Stimulated activated CD4-positive, alpha-beta T cell treated with anti-CD3 and anti-CD28 coated beads, TNF-alpha, amount 100 ng/mL, for 1 hour (primary cell): Measurements from ENCODE around the gene ZNF484.

Experiments
- DNase-seq, 3 donors: peaks; one replicate each; pipeline ENCODE4 v3.0.0-alpha.2; 2020; ENCODE audit warnings: low read depth in 3 of 3, low spot score in 1 of 3

The ZNF484 gene

DNA sequence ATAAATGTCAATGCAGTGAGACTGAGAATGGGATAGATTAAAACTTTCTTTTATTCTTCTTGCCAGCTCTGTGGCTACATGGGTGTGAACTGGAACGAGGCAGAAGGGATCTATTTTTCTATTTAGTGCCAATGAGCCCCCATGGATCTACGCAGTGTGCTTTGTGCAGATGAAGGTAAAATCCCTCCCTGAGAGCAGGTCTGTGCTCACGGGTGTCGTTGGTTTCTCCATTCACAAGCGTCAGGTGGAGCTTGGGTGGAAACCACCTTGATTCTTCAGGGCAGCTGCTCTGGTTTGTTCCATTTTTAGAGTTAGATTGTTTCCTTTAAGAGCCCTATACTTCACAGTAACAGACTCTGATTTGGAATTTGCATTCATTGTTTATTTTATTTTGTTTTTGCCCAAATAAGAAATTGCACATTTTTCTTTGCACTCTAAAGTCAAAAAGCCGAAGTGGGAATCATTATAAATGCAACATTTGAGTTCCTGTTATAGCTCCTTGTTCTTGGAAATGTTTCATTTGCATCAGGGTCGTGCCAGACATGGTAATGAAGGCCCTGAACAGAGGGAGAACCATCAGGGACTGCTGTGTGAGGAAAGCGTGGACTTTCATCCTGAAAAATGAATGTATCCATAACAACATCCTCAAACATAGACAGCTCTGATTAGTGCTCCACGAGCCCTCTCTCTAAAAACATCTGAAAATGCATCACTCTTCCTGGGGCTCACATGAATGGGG lies 82.1 kb downstream of the ZNF484 start:
- no peak for DNase-seq
